HG02759 (cell line): ENCODE results near the gene GRAMD1B.

Experiments
- ATAC-seq: cut with Tn5 transposase; IDR thresholded peaks from one replicate; pipeline ENCODE4 v1.9.1; 2021; ENCODE audit warnings: mild to moderate bottlenecking, moderate library complexity; ENCODE audit not compliant: unreplicated experiment

Gene GRAMD1B

GRCh38 chr11:123584737-123585136 is 154.7 kb downstream of the GRAMD1B start:
- ATAC-seq, result no peak

DNA sequence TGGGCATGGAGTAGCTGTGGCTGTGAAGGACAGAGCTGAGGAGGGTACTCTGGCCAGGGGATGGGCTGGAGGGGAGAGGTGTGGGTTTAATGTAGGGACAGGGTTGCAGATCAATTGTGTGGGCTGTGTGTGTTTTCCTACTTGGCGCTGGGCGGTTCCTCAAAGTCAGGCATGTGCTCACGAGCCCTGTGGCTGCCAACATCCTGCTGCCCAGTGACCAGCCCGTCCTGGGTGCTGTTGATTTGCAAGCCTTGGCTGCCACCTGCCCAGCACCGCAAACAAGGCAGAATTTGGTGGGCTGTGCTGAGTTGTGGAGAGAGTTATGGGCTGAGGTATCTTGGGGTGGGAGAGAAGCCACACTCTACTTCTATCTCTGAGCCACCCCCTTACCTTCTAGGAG is 155.1 kb downstream of the GRAMD1B start:
- ATAC-seq, result no peak

DNA sequence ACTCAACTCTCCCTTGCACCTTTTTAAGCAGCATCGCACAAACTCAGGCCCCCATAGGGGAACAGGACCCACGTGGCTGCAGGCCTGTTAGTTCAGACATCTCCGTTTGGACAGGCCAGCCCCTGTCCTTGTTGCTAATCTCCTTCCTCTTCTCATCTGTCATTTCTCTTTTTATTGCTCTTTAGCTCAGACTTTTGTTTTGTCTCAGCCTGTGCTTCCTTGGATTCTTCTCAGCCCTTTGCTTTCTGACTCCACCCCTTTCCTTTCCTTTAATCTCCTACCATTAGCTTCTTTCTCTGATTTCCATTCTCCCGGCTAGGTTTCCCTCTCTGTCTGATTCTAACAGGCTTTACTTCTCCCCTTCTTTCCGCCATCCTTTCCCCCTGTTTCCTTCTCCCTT is 155.6 kb downstream of the GRAMD1B start:
- ATAC-seq, result no peak

GRCh38 chr11:123586568-123586967 is 156.5 kb downstream of the GRAMD1B start:
- no peak for ATAC-seq

DNA sequence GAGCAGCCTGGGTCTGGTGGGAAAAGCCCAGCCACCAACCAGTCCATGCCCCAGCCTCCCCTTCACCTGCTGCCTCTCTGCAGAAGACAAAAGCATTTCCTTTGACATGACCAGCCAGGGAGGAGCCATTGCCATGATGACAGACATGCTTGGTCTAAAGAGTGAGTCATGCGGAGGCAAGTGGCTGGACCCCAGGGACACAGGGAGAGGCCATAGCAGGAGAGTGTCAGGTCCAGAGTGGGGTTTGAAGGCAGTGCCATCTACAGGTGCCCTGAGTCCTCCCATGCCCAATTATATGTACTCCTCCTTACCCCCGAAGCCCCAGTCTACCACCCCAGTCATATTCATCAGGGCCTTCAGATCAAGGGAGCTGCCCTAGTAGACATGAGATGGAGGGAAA is 157.0 kb downstream of the GRAMD1B start:
- ATAC-seq, result no peak

- no peak for ATAC-seq
Measured at GRCh38 chr11:123587559-123587958, 157.5 kb downstream of the GRAMD1B start.

DNA sequence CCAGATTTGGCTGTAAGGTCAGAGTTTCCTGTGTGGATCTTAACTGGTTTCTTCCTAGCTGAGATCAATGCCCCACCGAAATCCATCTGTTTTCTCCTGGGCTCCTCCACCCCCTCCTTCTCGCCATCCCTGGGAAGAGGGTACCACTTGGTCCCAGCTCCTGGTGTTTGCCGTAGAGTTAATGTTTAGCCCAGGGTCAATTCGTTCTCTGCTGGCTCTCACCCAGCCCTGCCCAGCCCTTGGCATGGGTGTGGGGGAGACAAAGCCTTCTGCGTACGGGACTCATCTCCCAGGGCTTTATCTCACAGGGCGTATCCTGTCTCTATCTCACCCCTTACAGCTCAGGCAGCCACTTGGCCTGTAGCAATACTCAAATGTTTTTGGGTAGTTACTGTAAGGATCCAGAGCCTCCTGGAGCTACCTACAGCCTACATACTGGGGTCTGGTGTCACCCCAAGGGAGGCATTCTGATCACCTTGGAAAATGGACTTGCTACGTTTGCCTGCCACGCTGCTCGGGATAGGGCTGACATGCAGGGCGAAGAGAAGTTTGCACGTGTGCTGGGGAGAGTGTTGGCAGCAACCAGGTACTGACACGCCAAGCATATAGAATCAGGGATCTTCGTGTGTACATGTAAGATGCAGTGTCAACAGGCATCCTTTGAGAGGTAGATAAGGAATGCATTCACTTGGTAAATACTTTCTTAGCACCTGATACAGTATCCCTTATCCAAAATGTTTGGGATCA is 158.2 kb downstream of the GRAMD1B start:
- no peak for ATAC-seq

GRCh38 chr11:123588864-123589262 is 158.8 kb downstream of the GRAMD1B start:
- no peak for ATAC-seq

- no peak for ATAC-seq
Measured at GRCh38 chr11:123590296-123590912, 160.3 kb downstream of the GRAMD1B start.

GRCh38 chr11:123593570-123593969 is 163.5 kb downstream of the GRAMD1B start:
- no peak for ATAC-seq

DNA sequence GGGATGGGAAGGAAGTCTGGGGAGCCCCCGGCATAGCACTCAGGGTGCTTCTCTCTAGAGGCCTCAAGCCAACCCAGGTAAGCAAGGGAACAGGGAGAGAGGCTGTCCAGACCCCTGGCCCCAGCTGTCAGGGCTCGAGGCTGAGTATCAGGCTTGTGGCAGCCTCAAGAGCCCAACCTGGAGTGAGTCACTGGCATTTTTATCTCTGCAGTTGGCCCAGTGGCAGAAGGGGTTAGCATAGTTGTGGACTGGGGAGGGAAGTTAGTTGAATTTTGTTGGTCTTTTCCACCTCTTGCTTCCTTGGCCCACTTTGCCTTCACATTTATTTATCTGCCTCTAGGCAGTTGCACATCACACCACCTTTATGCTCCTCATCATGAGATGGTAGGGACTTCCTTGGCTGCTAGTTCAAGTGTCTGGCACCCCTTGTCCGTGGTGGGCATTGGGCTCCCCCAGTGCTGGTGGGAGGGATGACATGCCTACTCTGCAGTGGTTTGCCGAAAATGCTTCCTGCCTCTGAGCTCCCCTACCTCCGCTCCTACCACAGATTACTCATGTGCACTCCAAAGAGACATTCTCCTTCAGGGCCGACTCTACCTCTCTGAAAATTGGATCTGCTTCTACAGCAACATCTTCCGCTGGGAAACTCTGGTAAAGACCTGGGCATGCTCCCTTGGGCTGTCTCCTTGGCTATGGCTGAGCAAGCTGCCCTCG is 164.3 kb downstream of the GRAMD1B start:
- ATAC-seq, result no peak

- ATAC-seq, result no peak
Measured at GRCh38 chr11:123594921-123595320, 164.9 kb downstream of the GRAMD1B start.

GRCh38 chr11:123597859-123598258 is 167.8 kb downstream of the GRAMD1B start:
- no peak for ATAC-seq

- no peak for ATAC-seq
Measured at GRCh38 chr11:123601136-123601535, 171.1 kb downstream of the GRAMD1B start.

DNA sequence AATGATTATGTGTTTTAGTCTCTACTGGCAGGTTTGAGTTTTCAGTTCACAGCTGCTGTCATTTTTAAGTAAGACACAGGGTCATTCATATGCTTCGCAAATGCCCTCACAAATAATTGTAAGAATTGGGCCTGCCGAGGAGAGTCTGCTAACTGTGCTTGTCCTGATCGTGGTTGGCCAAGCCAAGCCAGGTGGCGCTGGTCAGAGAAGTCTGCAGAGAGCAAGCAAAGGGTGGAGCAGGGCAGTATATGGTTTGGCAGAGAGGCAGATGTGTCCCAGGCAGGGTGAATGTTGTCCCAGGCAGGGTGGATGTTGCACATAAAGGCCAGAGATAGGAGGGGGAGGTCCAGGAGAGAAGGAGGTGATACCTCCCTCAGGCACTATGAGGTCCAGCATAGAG is 171.7 kb downstream of the GRAMD1B start:
- no peak for ATAC-seq

- no peak for ATAC-seq
Measured at GRCh38 chr11:123603666-123604065, 173.6 kb downstream of the GRAMD1B start.

- no peak for ATAC-seq
Measured at GRCh38 chr11:123607781-123608180, 177.7 kb downstream of the GRAMD1B start.

DNA sequence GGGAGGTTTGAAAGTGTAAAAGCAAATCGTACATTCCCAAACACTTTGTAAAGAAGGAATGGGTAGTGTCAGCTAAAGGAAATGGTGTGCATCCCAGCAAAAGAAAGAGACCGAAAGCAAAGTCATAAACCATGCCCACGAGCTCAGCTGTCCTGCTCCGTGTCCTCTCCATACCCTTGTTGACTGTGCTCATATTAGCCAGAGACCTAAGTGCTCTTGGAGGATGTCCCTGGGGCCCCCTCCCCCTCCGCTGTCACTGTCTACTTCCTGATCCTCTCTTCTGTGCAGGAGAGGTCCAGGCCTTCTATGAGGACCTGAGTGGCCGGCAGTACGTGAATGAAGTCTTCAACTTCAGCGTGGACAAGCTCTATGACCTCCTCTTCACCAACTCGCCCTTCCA is 178.3 kb downstream of the GRAMD1B start:
- no peak for ATAC-seq

DNA sequence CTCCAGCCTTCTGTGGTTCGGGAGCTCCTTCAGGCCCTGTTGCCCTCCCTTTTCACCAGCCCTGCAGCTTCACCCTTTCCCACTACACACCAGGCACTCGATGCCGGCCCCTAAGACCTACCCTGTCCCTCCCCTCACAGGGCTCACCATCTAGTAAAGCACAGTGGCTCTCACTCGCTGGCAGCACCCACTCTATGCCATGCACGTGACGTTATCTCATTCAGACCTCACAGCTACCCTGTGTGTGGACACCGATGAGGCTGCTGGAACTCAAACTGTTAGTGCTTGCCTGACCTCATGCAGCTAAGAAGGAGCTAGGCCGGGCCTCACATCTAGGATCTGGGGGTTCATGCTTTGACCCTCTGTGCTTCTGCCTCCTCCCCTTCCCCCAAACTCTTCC is 178.9 kb downstream of the GRAMD1B start:
- ATAC-seq, result no peak

GRCh38 chr11:123611698-123612097 is 181.6 kb downstream of the GRAMD1B start:
- no peak for ATAC-seq

DNA sequence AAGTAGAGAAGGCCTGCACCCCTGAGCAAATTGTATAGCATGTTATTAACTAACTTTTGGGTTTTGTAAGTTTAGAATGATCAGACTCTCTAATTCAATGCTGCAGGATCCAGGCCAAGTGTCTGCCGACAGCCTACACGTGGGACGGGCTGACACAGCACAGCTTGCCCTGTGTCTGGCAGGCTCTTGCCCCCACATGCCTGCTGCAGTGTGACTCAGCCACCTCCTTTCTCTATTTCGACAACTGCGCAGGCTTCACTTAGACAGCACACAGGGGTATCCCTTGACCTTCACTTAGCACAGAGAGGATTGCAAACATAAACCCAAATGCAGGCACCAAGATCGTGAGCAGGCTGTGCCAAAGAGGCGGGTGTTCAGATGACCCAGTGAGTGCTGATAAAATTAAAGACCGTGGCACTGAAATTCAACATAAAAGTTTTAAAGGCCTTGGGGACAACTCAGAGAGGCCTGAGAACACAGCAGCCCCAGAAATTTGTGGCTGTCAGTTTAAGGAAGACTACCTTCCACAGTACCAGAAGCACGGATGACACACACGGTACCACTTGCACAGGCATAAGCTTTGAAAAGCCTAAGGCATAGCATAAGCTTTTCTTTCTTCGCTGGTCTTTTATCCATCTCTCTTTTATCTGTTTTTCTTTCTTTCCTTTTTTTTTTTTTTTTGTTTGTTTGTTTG is 186.6 kb downstream of the GRAMD1B start:
- ATAC-seq, result no peak
